GM12891 (cell line): ENCODE data around the gene TRIM36.

Experiments used
- PAX5 ChIP-seq: IDR thresholded peaks from 2 replicates; pipeline ENCODE4 v1.6.1; 2011; ENCODE audit warnings: low read length, moderate library complexity, mild to moderate bottlenecking; ENCODE audit not compliant: insufficient read depth, severe bottlenecking
- POLR2A ChIP-seq: IDR thresholded peaks from 2 replicates; pipeline ENCODE4 v1.6.1; 2011; ENCODE audit warnings: low read depth, low read length, control low read depth
- POLR2AphosphoS5 ChIP-seq: IDR thresholded peaks from 2 replicates; pipeline ENCODE4 v1.6.1; 2011; ENCODE audit warnings: low read depth, low read length, control low read depth
- POU2F2 ChIP-seq: IDR thresholded peaks from 2 replicates; pipeline ENCODE4 v1.6.1; 2011; ENCODE audit warnings: low read depth, mild to moderate bottlenecking, control low read depth, low read length, moderate library complexity
- SPI1 ChIP-seq: IDR thresholded peaks from 2 replicates; pipeline ENCODE4 v1.6.1; 2011; ENCODE audit warnings: low read depth, low read length, control low read depth
- TAF1 ChIP-seq: IDR thresholded peaks from 2 replicates; pipeline ENCODE4 v1.6.1; 2011; ENCODE audit warnings: low read depth, low read length, control low read depth

- TF ChIP-seq POLR2A: no peak
- no peak for TF ChIP-seq POLR2AphosphoS5
- TF ChIP-seq PAX5: no peak
- no peak for TF ChIP-seq TAF1
- no peak for TF ChIP-seq POU2F2
- no peak for TF ChIP-seq SPI1
Measured at GRCh38 chr5:115191474-115192031, 21.8 kb upstream of the TRIM36 start.
